ENCODE results near the gene ARHGAP10. TPM values are rescaled to one million over a fixed set of nuclear protein-coding genes. Genes with fewer than 3 reads are reported as not detected.

The ARHGAP10 gene
- total and polyA plus RNA-seq, 4 experiments from 2014 or later: 6.4 to 8.3 (median 7.8) TPM

- H3K27me3 ChIP-seq (ENCODE audit: insufficient read depth, low read length): no peaks in the 10 kb centered on the region
- intact Hi-C loops (cut with micrococcal nuclease): no loop called here
- H3K27me3 Mint-ChIP-seq: no peaks in the 10 kb centered on the region
- H3K27ac Mint-ChIP-seq: no peak overlapping the region
- H3K36me3 Mint-ChIP-seq: peaks cover 0 to 8% of the 10 kb centered on the region in 2 donors
- no peak for DNase-seq
- no peak overlapping the region for H3K4me3 Mint-ChIP-seq
- H3K4me3 ChIP-seq (ENCODE audit: low read length in 2 of 2): no peak overlapping the region
- H3K4me1 ChIP-seq (ENCODE audit: insufficient read depth, low read length): no peaks in the 10 kb centered on the region
- ChIA-PET CTCF (ENCODE audit: partially characterized antibody) (interaction anchor here (0.6 to 1.3 kb wide), 3 partner anchors 157 to 303 kb away, joined by 3 read pairs; no protein-coding TSS in a partner anchor), POLR2A (ENCODE audit: partially characterized antibody) (interaction anchor here (0.9 kb wide), 1 partner anchor 20 kb away, joined by 3 read pairs; no protein-coding TSS in a partner anchor)
- H3K36me3 ChIP-seq (ENCODE audit: insufficient read depth, low read length): no peaks in the 10 kb centered on the region
- no peak overlapping the region for H3K27ac ChIP-seq (ENCODE audit: low read depth, low read length)
- H3K4me1 Mint-ChIP-seq: peaks cover 4 to 12% (median 10%) of the 10 kb centered on the region in 4 donors
- H3K9me3 Mint-ChIP-seq: no peaks in the 10 kb centered on the region
- no peaks in the 10 kb centered on the region for H3K9me3 ChIP-seq (ENCODE audit: control insufficient read depth in 1 of 2, low read length in 2 of 2)
Observed at GRCh38 chr4:147753047-147753446, 21.2 kb downstream of the ARHGAP10 start.

GRCh38 chr4:147754037-147754445, 22.2 kb downstream of the ARHGAP10 start:
- CTCF ChIA-PET (ENCODE audit: partially characterized antibody): interaction anchor here (1.0 to 1.6 kb wide), 2 partner anchors 46 to 113 kb away, joined by 3 to 7 read pairs; no protein-coding TSS in a partner anchor
- Histone ChIP-seq H3K4me1 (ENCODE audit: insufficient read depth, low read length) (no peaks in the 10 kb centered on the region), H3K4me3 (ENCODE audit: low read length in 2 of 2) (no peak overlapping the region), H3K36me3 (ENCODE audit: insufficient read depth, low read length) (no peaks in the 10 kb centered on the region), H3K27me3 (ENCODE audit: insufficient read depth, low read length) (no peaks in the 10 kb centered on the region), H3K9me3 (ENCODE audit: control insufficient read depth in 1 of 2, low read length in 2 of 2) (no peaks in the 10 kb centered on the region), H3K27ac (ENCODE audit: low read depth, low read length) (no peak overlapping the region)
- intact Hi-C loops (cut with micrococcal nuclease): no loop called here
- Mint-ChIP-seq H3K27me3 (no peaks in the 10 kb centered on the region), H3K4me1 (peaks cover 4 to 10% (median 7%) of the 10 kb centered on the region in 4 donors), H3K27ac (peak overlapping the region in 1 of 7 donors; percentile 13), H3K4me3 (no peak overlapping the region), H3K36me3 (peaks cover 0 to 8% of the 10 kb centered on the region in 2 donors), H3K9me3 (no peaks in the 10 kb centered on the region)
- no peak for DNase-seq
- POLR2A ChIA-PET (ENCODE audit: partially characterized antibody): no interaction called here

- ChIA-PET POLR2A (ENCODE audit: partially characterized antibody) (no interaction called here), CTCF (ENCODE audit: partially characterized antibody) (no interaction called here)
- H3K27me3 ChIP-seq (ENCODE audit: insufficient read depth, low read length): no peaks in the 10 kb centered on the region
- no peak overlapping the region for H3K4me3 ChIP-seq (ENCODE audit: low read length in 2 of 2)
- Mint-ChIP-seq H3K9me3 (no peaks in the 10 kb centered on the region), H3K4me1 (peaks cover 3 to 15% (median 7%) of the 10 kb centered on the region in 4 donors), H3K36me3 (peaks cover 0 to 8% of the 10 kb centered on the region in 2 donors), H3K27me3 (no peaks in the 10 kb centered on the region), H3K27ac (peak overlapping the region in 3 of 7 donors; percentile 9 to 80 (median 25)), H3K4me3 (peak overlapping the region in 1 of 8 donors; percentile 47)
- no peaks in the 10 kb centered on the region for H3K4me1 ChIP-seq (ENCODE audit: insufficient read depth, low read length)
- no peak overlapping the region for H3K27ac ChIP-seq (ENCODE audit: low read depth, low read length)
- intact Hi-C loops (cut with micrococcal nuclease): no loop called here
- no peaks in the 10 kb centered on the region for H3K9me3 ChIP-seq (ENCODE audit: control insufficient read depth in 1 of 2, low read length in 2 of 2)
- H3K36me3 ChIP-seq (ENCODE audit: insufficient read depth, low read length): no peaks in the 10 kb centered on the region
- DNase-seq: no peak
Observed at GRCh38 chr4:147755561-147756295, 23.8 kb downstream of the ARHGAP10 start.

GRCh38 chr4:147756417-147756816, 24.5 kb downstream of the ARHGAP10 start:
- Histone ChIP-seq H3K27ac (ENCODE audit: low read depth, low read length) (no peak overlapping the region), H3K4me1 (ENCODE audit: insufficient read depth, low read length) (no peaks in the 10 kb centered on the region), H3K27me3 (ENCODE audit: insufficient read depth, low read length) (no peaks in the 10 kb centered on the region), H3K4me3 (ENCODE audit: low read length in 2 of 2) (no peak overlapping the region), H3K36me3 (ENCODE audit: insufficient read depth, low read length) (no peaks in the 10 kb centered on the region), H3K9me3 (ENCODE audit: control insufficient read depth in 1 of 2, low read length in 2 of 2) (no peaks in the 10 kb centered on the region)
- intact Hi-C loops (cut with micrococcal nuclease): no loop called here
- ChIA-PET CTCF (ENCODE audit: partially characterized antibody) (no interaction called here), POLR2A (ENCODE audit: partially characterized antibody) (no interaction called here)
- Mint-ChIP-seq H3K36me3 (peaks cover 0 to 8% of the 10 kb centered on the region in 2 donors), H3K4me3 (no peak overlapping the region), H3K4me1 (peaks cover 3 to 15% (median 7%) of the 10 kb centered on the region in 4 donors), H3K9me3 (no peaks in the 10 kb centered on the region), H3K27ac (peak overlapping the region in 1 of 7 donors; percentile 48), H3K27me3 (no peaks in the 10 kb centered on the region)
- no peak for DNase-seq

GRCh38 chr4:147760176-147760575, 28.3 kb downstream of the ARHGAP10 start:
- Mint-ChIP-seq H3K4me3 (no peak overlapping the region), H3K9me3 (no peaks in the 10 kb centered on the region), H3K27ac (peak overlapping the region in 1 of 7 donors; percentile 42), H3K36me3 (peaks cover 0 to 3% of the 10 kb centered on the region in 2 donors), H3K27me3 (no peaks in the 10 kb centered on the region), H3K4me1 (peaks cover 6 to 11% (median 8%) of the 10 kb centered on the region in 4 donors)
- intact Hi-C loops (cut with micrococcal nuclease): no loop called here
- Histone ChIP-seq H3K36me3 (ENCODE audit: insufficient read depth, low read length) (no peaks in the 10 kb centered on the region), H3K9me3 (ENCODE audit: control insufficient read depth in 1 of 2, low read length in 2 of 2) (no peaks in the 10 kb centered on the region), H3K27ac (ENCODE audit: low read depth, low read length) (no peak overlapping the region), H3K4me3 (ENCODE audit: low read length in 2 of 2) (no peak overlapping the region), H3K27me3 (ENCODE audit: insufficient read depth, low read length) (no peaks in the 10 kb centered on the region), H3K4me1 (ENCODE audit: insufficient read depth, low read length) (no peaks in the 10 kb centered on the region)
- CTCF ChIA-PET (ENCODE audit: partially characterized antibody): interaction anchor here (0.9 to 1.1 kb wide), 2 partner anchors 33 to 107 kb away, joined by 3 to 4 read pairs; no protein-coding TSS in a partner anchor
- no peak for DNase-seq
- POLR2A ChIA-PET (ENCODE audit: partially characterized antibody): interaction anchor here (1.3 kb wide), 1 partner anchor 27 kb away, joined by 3 read pairs; no protein-coding TSS in a partner anchor

GRCh38 chr4:147760695-147761094, 28.8 kb downstream of the ARHGAP10 start:
- Histone ChIP-seq H3K27me3 (ENCODE audit: insufficient read depth, low read length) (no peaks in the 10 kb centered on the region), H3K36me3 (ENCODE audit: insufficient read depth, low read length) (no peaks in the 10 kb centered on the region), H3K9me3 (ENCODE audit: control insufficient read depth in 1 of 2, low read length in 2 of 2) (no peaks in the 10 kb centered on the region), H3K4me3 (ENCODE audit: low read length in 2 of 2) (no peak overlapping the region), H3K27ac (ENCODE audit: low read depth, low read length) (no peak overlapping the region), H3K4me1 (ENCODE audit: insufficient read depth, low read length) (no peaks in the 10 kb centered on the region)
- Mint-ChIP-seq H3K36me3 (peaks cover 0 to 3% of the 10 kb centered on the region in 2 donors), H3K9me3 (no peaks in the 10 kb centered on the region), H3K4me3 (no peak overlapping the region), H3K4me1 (peaks cover 2 to 11% (median 8%) of the 10 kb centered on the region in 4 donors), H3K27me3 (no peaks in the 10 kb centered on the region), H3K27ac (peak overlapping the region in 2 of 7 donors; percentile 42 to 77)
- ChIA-PET CTCF (ENCODE audit: partially characterized antibody) (interaction anchor here (0.6 to 1.1 kb wide), 2 partner anchors 101 to 106 kb away, joined by 3 to 4 read pairs; no protein-coding TSS in a partner anchor), POLR2A (ENCODE audit: partially characterized antibody) (interaction anchor here (1.3 kb wide), 1 partner anchor 26 kb away, joined by 3 read pairs; no protein-coding TSS in a partner anchor)
- DNase-seq: no peak
- intact Hi-C loops (cut with micrococcal nuclease): no loop called here

GRCh38 chr4:147761218-147761883, 29.5 kb downstream of the ARHGAP10 start:
- Mint-ChIP-seq H3K4me1 (peaks cover 0 to 11% (median 7%) of the 10 kb centered on the region in 4 donors), H3K9me3 (no peaks in the 10 kb centered on the region), H3K27ac (no peak overlapping the region), H3K36me3 (peaks cover 0 to 3% of the 10 kb centered on the region in 2 donors), H3K27me3 (no peaks in the 10 kb centered on the region), H3K4me3 (no peak overlapping the region)
- Histone ChIP-seq H3K4me1 (ENCODE audit: insufficient read depth, low read length) (no peaks in the 10 kb centered on the region), H3K9me3 (ENCODE audit: control insufficient read depth in 1 of 2, low read length in 2 of 2) (no peaks in the 10 kb centered on the region), H3K27me3 (ENCODE audit: insufficient read depth, low read length) (no peaks in the 10 kb centered on the region), H3K27ac (ENCODE audit: low read depth, low read length) (no peak overlapping the region), H3K4me3 (ENCODE audit: low read length in 2 of 2) (no peak overlapping the region), H3K36me3 (ENCODE audit: insufficient read depth, low read length) (no peaks in the 10 kb centered on the region)
- CTCF ChIA-PET (ENCODE audit: partially characterized antibody): interaction anchor here (0.6 kb wide), 1 partner anchor 102 kb away, joined by 3 read pairs; no protein-coding TSS in a partner anchor
- intact Hi-C loops (cut with micrococcal nuclease): no loop called here
- no peak for DNase-seq
- POLR2A ChIA-PET (ENCODE audit: partially characterized antibody): interaction anchor here (1.3 kb wide), 1 partner anchor 26 kb away, joined by 3 read pairs; no protein-coding TSS in a partner anchor
